Stimulated activated CD8-positive, alpha-beta memory T cell treated with anti-CD3 and anti-CD28 coated beads, Interleukin-4, amount 100 ng/mL, for 24 hours (primary cell): ENCODE data around the gene GSG1L.
"Not testable (repeated sequence)": the region's sequence is repeated elsewhere in the genome, so short reads cannot be mapped to it uniquely, and the experiment has no call there.

Experiments
- DNase-seq: peaks from one replicate; pipeline ENCODE4 v3.0.0-alpha.2; 2020; ENCODE audit warnings: low read depth

The GSG1L gene

DNA sequence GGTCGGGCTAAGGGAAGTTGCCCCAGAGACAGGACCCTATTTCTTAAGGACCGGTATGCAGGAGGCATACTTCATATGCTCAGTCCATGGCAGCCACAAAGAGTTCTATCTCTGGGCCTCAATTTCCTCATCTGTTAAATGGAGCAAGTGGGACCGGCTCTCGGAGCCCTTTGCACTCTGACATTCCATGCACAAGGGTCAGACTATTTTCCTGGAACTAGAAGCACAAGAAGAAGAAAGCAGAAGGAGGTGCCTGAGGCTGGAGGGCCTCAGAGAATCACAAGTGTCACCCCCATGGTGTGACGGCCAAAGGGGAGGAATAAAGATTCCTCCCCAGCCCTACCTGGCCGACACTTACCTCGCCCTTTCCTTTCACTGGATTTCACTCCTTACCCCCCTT lies 115.8 kb downstream of the GSG1L start:
- DNase-seq: no peak

DNA sequence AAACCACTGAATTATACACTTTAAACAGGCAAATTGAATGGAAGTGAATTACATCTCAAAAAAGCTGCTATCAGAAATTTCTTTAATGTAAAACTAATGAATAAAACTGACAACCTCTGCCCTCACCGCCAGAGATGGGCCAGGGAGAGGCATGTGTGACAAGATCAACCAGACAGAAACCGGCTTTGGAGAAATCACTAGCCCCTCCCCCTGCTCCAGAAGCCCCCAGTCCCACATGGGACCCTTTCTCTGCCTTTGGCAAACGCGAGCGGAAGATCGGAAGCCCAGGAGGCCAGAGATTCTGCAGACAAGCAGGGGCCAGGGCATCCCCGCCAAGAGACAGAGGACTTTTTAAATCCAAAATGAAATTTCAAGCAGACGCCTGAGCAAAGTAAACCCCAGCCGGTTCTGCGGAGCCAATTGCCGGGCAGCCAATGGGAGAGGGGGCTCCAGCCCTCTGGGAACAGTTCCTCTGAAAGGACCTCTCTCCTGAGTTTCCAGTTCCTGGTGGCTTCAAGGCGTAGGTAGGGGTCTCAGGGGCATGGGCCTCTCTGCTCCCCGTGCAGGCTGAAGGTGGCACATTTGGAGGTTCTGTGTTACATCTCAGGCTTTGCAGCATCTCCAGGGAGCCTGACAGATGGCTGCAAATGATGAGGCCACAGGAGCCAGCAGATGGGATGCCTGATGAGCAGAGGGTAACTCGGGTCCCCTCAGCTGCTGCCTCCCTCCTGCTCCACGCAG lies 118.1 kb downstream of the GSG1L start:
- DNase-seq: no peak

DNA sequence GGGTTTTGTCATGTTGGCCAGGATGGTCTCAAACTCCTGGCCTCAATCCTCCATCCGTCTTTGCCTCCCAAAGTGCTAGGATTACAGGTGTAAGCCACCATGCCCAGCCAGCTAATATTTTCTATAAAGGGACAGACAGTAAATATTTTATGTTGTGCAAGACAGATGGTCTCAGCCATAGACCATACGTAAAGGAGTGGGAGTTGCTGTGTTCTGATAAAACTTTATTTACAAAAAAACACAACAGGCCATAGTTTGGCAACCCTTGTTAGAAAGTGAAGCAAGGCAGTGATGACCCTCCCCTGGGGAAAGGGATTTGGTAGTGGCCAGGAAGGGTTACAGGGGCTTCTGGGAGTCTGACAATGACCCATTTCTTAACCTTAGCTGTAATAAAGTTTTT lies 119.7 kb downstream of the GSG1L start:
- DNase-seq: no peak

DNA sequence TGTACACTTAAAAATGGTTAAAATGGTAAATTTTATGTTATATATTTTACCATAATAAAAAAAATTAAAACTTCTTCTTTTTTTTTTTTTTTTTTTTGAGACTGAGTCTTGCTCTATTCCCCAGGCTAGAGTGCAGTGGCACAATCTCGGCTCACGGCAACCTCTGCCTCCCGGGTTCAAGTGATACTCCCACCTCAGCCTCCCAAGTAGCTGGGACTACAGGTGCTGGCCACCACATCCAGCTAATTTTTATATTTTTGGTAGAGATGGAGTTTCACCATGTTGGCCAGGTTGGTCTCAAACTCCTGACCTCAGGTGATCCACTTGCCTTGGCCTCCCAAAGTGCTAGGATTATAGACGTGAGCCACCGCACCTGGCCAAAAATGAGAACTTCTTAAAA lies 121.4 kb downstream of the GSG1L start:
- DNase-seq: not testable (repeated sequence)

DNA sequence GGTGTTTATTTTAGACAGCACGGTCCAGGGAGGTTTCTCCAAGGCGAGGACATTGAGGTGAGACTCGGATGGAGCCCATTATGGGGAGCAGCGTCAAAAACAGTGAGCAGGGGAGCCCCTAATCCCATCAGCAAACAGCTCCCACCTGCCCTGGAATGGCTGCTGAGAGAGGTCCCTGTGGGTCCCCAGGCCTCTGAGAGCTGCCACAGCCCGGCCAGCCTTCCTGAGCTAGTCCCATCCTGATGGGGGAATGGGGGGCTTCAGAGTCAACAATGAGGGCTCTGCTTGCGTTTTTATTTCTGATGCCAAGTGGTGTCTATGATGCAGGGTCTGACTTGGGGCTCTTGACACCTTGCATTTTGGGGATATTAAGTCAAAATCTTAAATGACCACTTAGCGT lies 128.4 kb downstream of the GSG1L start:
- DNase-seq: no peak

DNA sequence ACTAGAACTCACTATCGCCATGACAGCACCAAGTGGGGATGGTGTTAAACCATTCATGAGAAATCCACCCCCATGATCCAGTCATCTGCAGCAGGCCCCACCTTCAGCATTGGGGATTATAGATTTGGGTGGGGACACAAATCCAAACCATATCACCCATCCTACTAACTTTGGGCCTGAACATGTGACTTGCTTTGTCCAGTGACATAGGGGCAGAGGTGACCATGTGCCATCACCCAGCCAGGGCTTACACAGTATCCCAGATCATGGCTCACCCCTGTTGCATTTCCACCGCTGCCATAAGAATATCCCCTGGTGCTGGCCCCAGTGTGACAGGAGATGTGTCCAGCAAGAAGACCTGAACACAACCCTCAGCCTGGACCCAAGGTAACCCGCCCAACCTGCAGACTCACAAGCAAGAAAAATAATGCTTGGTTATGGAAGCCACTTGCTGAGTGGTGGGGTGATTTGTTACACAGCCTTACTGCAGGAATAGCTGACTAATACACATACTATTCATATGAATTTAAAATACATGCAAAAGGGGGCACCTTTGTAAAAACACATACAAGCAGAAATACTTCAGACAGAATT lies 130.9 kb downstream of the GSG1L start:
- no peak for DNase-seq

DNA sequence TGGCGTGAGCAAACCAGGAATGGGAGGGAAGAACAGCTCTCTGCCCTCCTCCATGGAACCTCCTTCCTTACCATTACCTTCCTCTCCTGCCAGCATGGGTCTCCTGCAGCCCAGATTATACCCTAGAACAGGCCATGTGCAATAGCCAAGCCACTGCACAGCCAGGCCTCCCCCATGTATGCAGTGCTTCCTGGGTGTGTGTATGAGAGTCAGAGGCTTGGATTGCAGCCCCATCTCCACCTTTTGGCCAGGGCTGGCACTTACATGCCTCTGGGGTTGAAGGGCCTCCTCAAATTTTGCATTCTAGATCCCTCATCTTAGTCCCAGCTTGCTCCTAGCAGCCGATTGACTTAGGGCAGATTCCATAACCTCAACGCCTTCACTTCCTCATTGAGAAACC lies 133.7 kb downstream of the GSG1L start:
- no peak for DNase-seq

DNA sequence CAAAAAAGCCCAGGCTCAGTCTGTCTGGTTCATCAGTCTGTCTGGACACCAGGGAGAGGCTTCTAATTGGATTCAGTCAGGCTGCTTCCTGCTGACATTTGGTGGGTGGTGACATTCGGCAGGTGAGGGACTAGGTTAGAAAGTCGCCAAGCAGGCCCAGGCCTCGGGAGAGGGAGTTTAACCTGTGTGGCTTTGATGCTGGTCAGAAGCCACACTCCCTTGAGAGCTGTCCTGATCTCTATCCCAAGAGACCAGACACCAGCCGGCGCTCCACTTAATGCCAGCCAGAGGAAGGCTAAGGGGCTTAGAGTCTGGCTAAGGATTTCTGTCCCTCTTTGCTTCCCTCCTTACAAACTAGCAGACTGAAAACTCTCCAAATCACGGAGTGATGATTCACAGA lies 135.0 kb downstream of the GSG1L start:
- DNase-seq: no peak

DNA sequence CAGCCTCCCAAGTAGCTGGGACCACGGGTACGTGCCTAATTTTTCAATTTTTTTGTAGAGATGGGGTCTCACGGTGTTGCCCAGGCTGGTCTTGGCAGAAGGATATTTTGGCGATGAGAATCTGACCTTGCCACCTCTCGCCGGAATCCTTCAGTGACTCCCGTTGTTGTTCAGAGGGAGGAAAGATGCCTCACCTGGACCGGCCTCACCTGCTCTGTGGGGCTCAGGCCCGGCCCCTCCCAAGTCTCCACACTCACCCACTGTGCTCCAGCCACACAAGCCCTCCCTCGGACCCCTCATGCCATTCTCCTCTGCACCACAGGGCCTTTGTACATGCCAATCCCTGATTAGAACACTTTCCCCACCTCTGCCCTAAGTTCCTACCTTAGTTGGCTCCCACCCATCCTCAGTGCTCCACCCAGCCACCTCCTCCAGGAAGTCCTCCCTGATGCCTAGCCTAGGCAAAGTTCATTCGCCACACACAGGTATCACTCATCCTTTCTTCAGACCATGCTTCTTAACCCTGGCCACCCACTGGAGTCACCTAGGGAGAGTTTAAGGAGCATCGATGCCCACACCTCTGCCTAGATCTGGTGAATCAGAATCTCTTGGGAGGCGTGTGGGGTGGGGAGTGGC lies 136.1 kb downstream of the GSG1L start:
- no peak for DNase-seq

DNA sequence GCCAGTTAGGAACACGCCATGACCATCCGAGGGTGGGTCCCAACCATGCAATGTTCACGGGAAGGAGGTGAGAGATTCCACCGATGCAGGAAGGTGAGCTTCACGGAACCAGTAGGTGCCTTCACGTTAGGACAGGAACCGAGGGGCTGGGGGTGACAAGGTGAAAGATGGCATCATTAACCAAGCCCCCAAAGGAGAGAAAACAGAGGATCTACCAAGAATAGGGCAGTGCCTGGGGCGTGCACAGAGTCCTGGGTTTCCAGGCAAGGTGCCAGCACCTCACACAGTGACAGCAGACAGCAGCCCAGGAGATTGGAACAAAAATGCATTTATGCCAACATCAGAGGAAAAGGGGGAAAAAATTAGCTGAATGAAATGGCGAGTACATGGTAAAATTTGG lies 137.9 kb downstream of the GSG1L start:
- no peak for DNase-seq

DNA sequence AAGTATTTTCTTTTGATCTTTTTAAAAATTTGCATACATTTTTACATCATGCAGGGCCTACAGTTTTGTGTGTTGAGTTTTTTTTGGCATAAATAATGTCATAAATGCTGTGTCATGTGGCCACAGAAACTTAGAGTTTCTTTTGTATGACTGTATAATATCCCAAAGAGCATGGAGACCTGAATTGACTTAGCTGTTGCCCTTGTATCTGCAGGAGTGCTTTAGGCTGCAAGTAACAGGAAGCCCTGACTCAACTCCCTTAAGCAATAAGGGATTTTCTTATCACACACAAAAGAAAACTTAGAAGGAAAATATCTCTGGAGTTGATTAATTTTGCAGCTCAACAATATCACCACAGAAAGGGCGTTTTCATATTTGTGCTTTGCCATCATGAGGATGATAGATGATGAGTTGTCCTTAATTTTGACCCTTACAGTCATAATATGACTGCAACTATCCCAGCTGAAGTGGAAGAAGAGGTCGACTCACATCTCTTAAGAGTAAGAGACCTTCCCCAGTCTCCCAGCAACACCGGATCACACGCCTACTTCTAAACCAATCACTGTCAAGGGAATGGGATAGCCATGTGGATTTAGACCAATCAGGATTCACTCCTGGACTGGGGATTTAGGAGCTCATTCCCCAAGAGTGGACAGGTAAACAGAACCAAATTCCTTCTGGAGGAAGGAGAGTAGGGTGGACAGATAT lies 138.9 kb downstream of the GSG1L start:
- no peak for DNase-seq

DNA sequence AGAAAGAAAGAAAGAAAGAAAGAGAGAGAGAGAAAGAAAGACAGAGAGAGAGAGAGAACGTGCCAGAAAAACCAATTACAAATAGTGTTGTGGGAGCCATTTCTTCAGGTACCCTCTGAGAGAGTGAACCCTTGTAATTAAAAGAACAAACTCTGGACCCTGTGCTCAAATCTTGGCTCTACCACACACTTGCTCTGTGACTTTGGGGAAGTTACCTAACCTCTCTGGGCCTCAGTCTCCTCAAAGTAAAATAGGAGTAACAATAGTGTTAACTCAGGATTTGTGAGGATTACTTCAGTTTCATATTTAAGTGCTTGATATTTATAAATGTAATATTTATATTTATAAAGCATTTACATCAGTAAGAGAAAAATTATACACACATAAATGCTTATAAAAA lies 139.8 kb downstream of the GSG1L start:
- DNase-seq: no peak

DNA sequence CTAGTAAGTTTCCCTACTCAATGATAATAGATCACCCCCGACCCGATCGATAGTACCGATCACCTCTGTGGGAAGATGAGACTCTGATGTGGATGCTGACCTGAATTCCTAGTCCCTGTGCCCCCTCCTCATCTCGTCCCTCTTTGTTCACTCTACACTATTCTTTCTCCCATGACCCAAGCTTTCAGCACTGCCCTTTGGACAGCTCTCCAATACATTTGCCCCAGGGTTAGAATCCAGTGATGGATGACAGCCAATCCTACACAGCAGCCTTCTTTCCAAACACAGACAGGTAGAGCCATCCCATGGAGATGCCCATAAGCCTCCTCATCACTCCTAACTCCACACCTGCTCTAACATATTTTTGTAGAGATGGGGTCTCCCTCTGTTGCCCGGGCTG lies 141.1 kb downstream of the GSG1L start:
- no peak for DNase-seq

DNA sequence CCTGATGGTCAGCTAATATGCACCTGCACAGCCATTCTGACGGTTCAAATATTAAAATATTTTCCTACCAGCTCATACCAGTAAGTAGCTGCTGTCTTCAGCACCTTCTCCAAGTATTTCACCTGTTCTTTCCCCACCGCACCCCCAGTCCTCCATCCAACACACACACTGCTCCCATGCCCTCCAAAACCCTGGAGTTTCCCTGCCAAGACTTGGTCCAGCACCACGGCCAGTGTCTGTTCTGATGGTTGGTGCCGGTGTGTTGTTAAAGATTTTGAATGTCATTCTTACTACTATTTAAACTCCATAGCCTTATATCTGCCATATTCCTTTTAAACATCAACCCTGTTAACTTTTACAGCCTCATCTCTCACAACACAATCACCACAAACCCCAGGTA lies 142.4 kb downstream of the GSG1L start:
- DNase-seq: no peak

DNA sequence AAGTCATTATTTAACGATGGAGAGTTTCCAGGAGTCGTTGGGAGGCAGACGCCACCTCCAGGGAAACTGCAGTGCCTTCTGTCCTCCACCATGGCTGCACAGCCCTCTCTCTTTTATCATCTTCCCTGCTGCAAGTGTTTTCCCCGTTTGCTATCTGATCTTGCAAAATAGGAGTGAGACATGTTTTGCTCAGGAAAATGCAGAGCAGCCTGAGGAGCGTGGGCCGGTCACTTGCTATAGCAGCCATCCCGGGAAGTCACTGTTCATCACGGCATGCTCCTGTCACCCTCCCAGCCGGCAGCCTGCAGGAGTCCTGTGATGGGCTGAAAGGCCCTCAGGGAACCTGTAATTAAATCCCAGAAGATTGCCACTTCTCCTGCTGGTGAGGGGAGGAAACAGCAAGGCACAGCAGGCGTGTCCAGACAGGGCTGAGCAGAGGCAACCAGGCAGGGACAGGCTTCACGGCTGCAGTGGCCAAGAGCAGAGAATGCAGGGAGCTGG lies 143.1 kb downstream of the GSG1L start:
- no peak for DNase-seq

DNA sequence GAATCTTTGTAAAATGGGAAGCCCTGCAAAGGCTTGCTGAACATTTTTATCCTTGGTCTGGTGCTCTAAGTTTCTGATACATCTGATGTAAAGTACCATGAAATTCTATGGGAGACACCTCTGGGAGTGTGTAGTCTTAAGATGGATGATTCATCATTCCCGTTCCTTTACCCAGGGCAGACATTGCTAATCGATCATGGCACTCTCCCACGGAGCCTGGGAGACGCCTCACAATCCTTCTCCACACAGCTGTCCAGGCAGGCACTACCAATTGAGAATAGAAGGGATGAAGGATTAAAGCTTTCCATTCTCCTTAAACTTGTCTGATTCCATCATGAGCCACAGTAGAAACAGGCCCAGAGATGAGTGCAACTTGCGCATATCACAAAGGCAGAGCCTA lies 144.8 kb downstream of the GSG1L start:
- DNase-seq: no peak

DNA sequence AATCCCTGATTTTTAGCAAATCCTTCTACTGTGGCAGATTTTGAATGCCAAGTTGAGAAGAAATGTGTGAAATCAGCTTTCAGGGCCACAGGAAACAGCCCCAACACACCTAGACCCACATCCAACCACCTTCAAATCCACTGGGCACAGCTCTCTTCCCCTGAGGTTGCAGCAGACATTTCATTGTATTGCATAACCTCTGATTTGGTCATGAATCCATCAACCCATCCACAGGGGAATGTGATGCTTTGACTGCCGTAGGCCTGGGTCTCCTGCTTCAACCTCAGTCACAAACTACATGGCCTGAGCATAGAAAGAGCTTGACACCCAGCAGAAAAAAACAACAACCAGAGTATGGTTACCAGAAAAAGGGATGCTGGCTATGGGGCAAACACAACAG lies 145.6 kb downstream of the GSG1L start:
- no peak for DNase-seq

DNA sequence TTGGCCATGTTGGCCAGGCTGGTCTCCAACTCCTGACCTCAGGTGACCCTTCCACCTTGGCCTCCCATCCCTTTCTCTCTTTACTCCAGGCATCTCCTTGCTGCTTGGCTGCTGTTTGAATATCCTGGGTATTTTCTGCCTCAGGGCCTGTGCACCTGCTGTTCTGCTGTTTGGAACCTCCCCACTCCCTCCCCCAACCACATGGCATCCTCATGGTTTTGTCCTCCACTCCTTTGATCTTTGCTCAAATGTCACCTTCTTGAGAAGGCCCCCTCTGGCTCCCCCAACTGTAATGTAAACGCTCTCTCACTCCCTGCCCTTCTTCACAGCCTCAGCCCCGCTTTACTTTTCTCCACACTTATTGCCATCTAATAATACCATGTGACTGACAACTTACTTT lies 152.0 kb downstream of the GSG1L start:
- no peak for DNase-seq

DNA sequence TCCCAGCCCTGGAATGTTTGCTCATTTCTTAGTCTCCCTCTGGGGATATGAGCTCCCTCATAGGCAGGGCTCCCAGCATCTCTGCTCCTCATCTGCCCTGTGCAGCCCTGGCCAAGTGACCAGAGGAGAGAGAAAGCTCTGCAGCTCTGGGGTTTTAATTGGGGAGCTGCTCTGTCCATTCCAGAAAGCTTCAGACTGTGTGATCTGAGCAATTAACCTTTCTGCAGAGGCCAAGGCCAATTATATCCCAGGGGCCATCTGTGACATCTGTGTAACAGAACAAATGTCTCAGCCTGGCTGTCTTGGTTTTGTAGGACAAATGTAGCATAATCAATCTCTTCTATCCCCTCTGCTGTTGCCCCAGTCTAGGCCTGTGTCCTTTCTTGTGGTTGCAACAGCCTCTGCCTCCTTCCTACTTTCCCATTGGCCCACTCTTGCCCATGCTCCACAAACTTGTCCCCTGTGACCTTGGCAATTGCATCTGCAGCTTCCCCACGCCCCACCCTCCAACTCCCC lies 156.0 kb downstream of the GSG1L start:
- no peak for DNase-seq

DNA sequence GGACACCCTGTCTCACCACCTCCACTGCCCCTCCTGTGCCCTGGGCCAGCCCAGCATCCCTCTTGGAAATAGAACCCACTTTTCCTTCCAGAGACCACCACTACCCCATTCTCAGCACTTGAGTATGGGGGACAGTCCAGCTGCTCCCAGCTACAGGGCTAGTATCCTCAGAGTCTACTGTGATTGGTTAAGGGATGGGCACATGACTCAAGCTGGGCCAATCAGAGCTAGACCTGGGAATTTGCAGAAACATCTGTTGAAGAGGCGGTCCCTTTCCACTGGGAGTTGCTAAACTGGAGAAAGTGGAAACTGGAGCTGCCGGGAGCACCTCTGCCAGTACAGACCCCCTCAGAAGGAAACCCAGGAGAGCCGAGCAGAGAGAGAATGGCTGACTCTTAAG lies 156.6 kb downstream of the GSG1L start:
- DNase-seq: no peak

DNA sequence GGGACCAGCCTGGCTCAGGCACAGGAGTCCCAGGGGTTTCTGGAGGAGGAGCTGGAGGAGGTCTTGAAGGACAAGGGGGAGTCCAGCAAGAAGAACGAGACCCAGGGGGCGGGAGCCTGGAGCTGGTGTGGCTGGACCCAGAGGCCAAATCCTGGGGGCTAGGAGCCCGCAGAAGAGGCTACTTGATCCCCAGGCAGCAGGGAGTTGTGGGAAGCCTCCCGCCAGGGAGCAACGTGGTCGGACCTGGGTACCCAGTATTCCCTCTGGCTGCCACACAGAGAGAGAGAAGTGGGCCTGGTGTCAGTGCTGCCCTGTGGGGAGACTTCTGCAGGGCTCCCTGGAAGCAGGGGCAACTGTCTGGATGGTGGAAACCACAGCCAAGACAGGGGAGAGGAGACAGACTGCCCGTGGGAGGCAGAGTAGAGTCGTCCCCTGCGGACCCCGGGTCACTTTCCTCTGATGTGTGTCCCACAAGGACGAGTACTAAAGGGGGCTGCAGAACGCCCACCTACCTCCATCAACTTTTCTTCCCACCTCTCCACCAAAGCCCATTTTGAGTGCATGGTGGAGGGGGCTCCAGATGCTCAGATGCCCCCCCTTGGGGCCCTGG lies 160.4 kb downstream of the GSG1L start:
- no peak for DNase-seq

DNA sequence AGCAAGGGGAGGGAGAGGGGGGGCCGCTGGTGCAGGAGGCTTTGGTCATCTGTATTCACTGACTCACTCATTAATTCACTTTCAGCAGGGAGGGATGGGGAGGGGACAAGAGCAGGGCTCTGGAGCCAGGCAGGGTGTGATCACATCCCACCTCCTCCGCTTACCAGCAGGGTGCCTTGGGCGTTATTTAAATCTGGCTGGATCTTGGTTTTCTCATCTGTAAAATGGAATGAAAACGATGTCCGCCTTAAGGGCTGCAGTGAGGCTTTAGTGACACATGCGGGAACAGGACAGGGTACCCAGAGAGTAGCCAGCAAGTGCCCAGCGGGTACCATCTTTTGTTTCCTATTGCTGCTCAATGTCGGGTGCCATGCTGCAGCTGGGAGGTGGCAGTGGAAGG lies 161.0 kb downstream of the GSG1L start:
- no peak for DNase-seq
